Spleen (tissue), 11 donors: ENCODE measurements around the gene ARL4A. TPM values are rescaled to one million over a fixed set of nuclear protein-coding genes. Genes with fewer than 3 reads are reported as not detected.
"Not testable (repeated sequence)": the region's sequence is repeated elsewhere in the genome, so short reads cannot be mapped to it uniquely, and the experiment has no call there.

Experiments
- DNase-seq: peaks from one replicate; pipeline ENCODE4 v3.0.0-alpha.2; 2020
- H3K27ac ChIP-seq, 8 donors: fragments of 200-600 bp; sonication (generic) in 7 of 8; 1 replicate in 4 of 8; 2 replicates in 4 of 8; pipeline versions ENCODE4 v1.5.0 to v1.8.0; 2016 to 2021; ENCODE audit warnings: inconsistent platforms in 4 of 8, mild to moderate bottlenecking in 4 of 8, moderate library complexity in 1 of 8
- H3K27me3 ChIP-seq, 7 donors: fragments of 200-600 bp; sonication (generic) in 6 of 7; replicated peaks in 1 of 7; 1 replicate in 4 of 7; 2 replicates in 3 of 7; pipeline versions ENCODE4 v1.5.0 to v1.8.0; 2016 to 2021; ENCODE audit warnings: inconsistent platforms in 3 of 7, mild to moderate bottlenecking in 1 of 7
- H3K36me3 ChIP-seq, 6 donors: fragments of 200-600 bp; sonication (generic) in 5 of 6; 1 replicate in 4 of 6; 2 replicates in 2 of 6; pipeline versions ENCODE4 v1.5.0 to v1.8.0; 2016 to 2021; ENCODE audit warnings: inconsistent platforms in 2 of 6
- H3K4me1 ChIP-seq, 6 donors: fragments of 200-600 bp; sonication (generic) in 5 of 6; 1 replicate in 3 of 6; 2 replicates in 3 of 6; pipeline versions ENCODE4 v1.5.0 to v1.8.0; 2016 to 2021; ENCODE audit warnings: inconsistent platforms in 3 of 6
- H3K4me3 ChIP-seq, 8 donors: fragments of 200-600 bp; sonication (generic) in 7 of 8; 1 replicate in 4 of 8; 2 replicates in 4 of 8; pipeline versions ENCODE4 v1.5.0 to v1.8.0; 2016 to 2021; ENCODE audit warnings: inconsistent platforms in 4 of 8, mild to moderate bottlenecking in 4 of 8, moderate library complexity in 2 of 8
- H3K9me3 ChIP-seq, 8 donors: fragments of 200-600 bp; sonication (generic) in 7 of 8; 1 replicate in 4 of 8; 2 replicates in 4 of 8; pipeline versions ENCODE4 v1.5.0 to v1.8.0; 2016 to 2021; ENCODE audit warnings: inconsistent platforms in 4 of 8
- POLR2A ChIP-seq, 3 donors: fragments of 450-650 bp; IDR thresholded peaks; one replicate each; pipeline ENCODE4 v1.5.1; 2017; ENCODE audit warnings: antibody characterized with exemption in 3 of 3, mild to moderate bottlenecking in 1 of 3
- POLR2AphosphoS5 ChIP-seq, 3 donors: sonication (generic); formaldehyde crosslinking; IDR thresholded peaks; one replicate each; pipeline ENCODE4 v1.5.1; 2017; ENCODE audit warnings: antibody characterized with exemption in 3 of 3
- WGBS, 5 donors: extraction: QIAGEN DNeasy Blood & Tissue Kit in 3 of 5; methylation state at CpG; one replicate each; pipeline versions ENCODE4 v1.1.5 to v1.1.7; 2013 to 2018; 5-methylcytosine and 5-hydroxymethylcytosine counted together
- intact Hi-C: fragments of 100-400 bp; cut with DNase I; formaldehyde crosslinking; loops from one replicate; pipeline ENCODE4 v1.15.0; 2023; ENCODE audit warnings: low total_unique reads
- polyA plus RNA-seq, 3 donors: library from polyadenylated mRNA; stranded (reverse); fragments of 200-250 nt; gene quantifications; one replicate each; pipeline ENCODE4 v1.2.1, GENCODE V29; 2013
- total RNA-seq, 7 donors: library from RNA; depleted of rRNA in 3 of 7; stranded (reverse); fragments of >200 nt in 3 of 7; fragmentation: NEBNext Ultra II Directional in 4 of 7; extraction: Animal tissue kit (Norgen Biotek cat#: 25700) in 4 of 7; gene quantifications; one replicate each; pipeline versions ENCODE4 v1.1.0 to v1.2.1, GENCODE V29; 2016 to 2021
- TF ChIP-seq, protein P1 (sequence below), 11 experiments: fragments of 200-600 bp in 7 of 11; fragments of 450-650 bp in 4 of 11; sonication (generic) in 4 of 11; IDR thresholded peaks in 8 of 11; conservative IDR thresholded peaks in 3 of 11; 1 replicate in 7 of 11; 2 replicates in 4 of 11; pipeline versions ENCODE4 v1.4.0 to v1.8.0; 2016 to 2021; ENCODE audit warnings: antibody characterized with exemption in 11 of 11, inconsistent platforms in 4 of 11, mild to moderate bottlenecking in 1 of 11
- donor health status: healthy with polysubstance abuse.
- donor health status: DM: no; HTN: no; CAD: no; lungs with moderate emphysema.
- donor health status: DM: no; HTN: no; CAD: no.
- donor health status: Bipolar disorder and iron deficiency.
- donor health status: healthy.
- donor health status: DM: no; HTN: no; CAD: no.
- donor health status: DM: yes; HTN: yes; CAD: no.

The ARL4A gene
- total and polyA plus RNA-seq, 10 donors = 12.9 to 40.9 (median 27.1) TPM

DNA sequence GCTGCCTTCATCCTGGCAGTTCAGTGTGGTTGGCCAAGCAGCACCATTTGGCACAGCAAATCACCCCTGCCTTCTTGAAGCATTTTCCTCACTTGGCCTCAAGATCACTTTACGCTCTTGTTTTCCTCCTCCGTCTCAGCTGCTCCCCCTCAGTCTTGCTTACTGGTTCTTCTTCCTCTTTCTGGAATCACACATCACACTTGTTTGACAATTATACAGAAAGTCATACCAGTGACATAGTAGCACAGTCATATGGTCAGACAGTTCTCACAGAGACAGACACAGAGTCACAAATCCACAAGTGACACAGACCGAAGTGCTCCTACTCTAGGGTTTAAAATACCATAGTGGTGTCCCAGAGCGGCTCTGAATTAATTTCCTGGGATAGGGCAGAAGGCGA lies 43.8 kb upstream of the ARL4A start:
- Histone ChIP-seq H3K27me3 (no peaks in the 10 kb centered on the region), H3K9me3 (no peaks in the 10 kb centered on the region), H3K27ac (no peak overlapping the region), H3K36me3 (no peaks in the 10 kb centered on the region), H3K4me1 (peaks cover 5 to 16% (median 8%) of the 10 kb centered on the region in 6 donors), H3K4me3 (no peak overlapping the region)
- intact Hi-C loops = no loop called here
- WGBS, 5 donors = 68 to 78% (median 74%) methylated on average over 5 of the region's 5 CpGs
- TF ChIP-seq POLR2AphosphoS5 (IDR thresholded peaks at IDR 0.05) (no peak), POLR2A (IDR thresholded peaks at IDR 0.05) (no peak)
- TF ChIP-seq, protein P1, sequence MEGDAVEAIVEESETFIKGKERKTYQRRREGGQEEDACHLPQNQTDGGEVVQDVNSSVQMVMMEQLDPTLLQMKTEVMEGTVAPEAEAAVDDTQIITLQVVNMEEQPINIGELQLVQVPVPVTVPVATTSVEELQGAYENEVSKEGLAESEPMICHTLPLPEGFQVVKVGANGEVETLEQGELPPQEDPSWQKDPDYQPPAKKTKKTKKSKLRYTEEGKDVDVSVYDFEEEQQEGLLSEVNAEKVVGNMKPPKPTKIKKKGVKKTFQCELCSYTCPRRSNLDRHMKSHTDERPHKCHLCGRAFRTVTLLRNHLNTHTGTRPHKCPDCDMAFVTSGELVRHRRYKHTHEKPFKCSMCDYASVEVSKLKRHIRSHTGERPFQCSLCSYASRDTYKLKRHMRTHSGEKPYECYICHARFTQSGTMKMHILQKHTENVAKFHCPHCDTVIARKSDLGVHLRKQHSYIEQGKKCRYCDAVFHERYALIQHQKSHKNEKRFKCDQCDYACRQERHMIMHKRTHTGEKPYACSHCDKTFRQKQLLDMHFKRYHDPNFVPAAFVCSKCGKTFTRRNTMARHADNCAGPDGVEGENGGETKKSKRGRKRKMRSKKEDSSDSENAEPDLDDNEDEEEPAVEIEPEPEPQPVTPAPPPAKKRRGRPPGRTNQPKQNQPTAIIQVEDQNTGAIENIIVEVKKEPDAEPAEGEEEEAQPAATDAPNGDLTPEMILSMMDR (IDR thresholded peaks at IDR 0.05 in 8 of 11, conservative IDR thresholded peaks at IDR 0.05 in 3 of 11) = no peak
- DNase-seq = no peak

DNA sequence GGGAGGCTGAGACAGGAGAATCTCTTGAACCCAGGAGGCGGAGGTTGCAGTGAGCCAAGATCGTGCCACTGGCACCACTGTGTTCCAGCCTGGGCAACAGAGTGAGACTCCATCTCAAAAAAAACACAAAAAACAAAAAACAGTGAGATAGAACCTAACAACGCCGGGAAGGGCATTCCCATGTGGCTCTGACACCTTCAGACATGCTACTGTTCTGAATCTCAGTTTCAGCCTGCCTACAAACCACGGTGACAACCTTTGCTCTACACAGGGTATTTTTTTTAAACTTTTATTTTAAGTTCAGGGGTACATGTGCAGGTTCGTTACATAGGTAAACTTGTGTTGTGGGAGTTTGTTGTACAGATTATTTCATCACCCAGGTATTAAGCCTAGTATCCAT lies 42.2 kb upstream of the ARL4A start:
- DNase-seq, H3K27me3 ChIP-seq, H3K36me3 ChIP-seq, H3K4me1 ChIP-seq, H3K27ac ChIP-seq, H3K4me3 ChIP-seq, intact Hi-C loops, H3K9me3 ChIP-seq: not testable (repeated sequence)
- 69 to 80% (median 70%) methylated on average over 6 of the region's 6 CpGs for WGBS, 5 donors

DNA sequence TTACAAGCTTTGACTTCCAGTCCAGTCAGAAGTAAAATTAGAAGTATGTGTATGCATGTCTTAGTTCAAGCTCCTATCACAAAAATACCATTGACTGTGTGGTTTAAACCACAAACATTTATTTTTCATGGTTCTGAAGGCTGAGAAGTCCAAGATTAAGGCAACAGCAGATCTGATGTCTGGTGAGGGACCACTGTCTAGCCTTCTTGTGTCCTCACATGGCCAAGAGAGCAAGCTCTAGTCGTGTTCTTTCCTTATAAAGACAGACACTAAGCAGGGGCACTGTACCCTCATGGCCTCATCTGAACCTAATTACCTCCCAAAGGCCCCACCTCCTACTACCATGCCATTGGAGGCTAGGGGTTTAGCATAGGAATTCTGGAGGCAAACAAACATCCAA lies 41.3 kb upstream of the ARL4A start:
- Histone ChIP-seq H3K36me3 (no peaks in the 10 kb centered on the region), H3K27me3 (no peaks in the 10 kb centered on the region), H3K27ac (no peak overlapping the region), H3K4me1 (peaks cover 0 to 8% (median 0%) of the 10 kb centered on the region in 6 donors), H3K4me3 (no peak overlapping the region), H3K9me3 (no peaks in the 10 kb centered on the region)
- intact Hi-C loops = no loop called here
- TF ChIP-seq POLR2A (IDR thresholded peaks at IDR 0.05) (no peak), POLR2AphosphoS5 (IDR thresholded peaks at IDR 0.05) (no peak)
- TF ChIP-seq, protein P1 (IDR thresholded peaks at IDR 0.05 in 8 of 11, conservative IDR thresholded peaks at IDR 0.05 in 3 of 11) = no peak
- DNase-seq = no peak
- WGBS, 5 donors = 57 to 82% (median 73%) methylated on average over 1 of the region's 1 CpG

DNA sequence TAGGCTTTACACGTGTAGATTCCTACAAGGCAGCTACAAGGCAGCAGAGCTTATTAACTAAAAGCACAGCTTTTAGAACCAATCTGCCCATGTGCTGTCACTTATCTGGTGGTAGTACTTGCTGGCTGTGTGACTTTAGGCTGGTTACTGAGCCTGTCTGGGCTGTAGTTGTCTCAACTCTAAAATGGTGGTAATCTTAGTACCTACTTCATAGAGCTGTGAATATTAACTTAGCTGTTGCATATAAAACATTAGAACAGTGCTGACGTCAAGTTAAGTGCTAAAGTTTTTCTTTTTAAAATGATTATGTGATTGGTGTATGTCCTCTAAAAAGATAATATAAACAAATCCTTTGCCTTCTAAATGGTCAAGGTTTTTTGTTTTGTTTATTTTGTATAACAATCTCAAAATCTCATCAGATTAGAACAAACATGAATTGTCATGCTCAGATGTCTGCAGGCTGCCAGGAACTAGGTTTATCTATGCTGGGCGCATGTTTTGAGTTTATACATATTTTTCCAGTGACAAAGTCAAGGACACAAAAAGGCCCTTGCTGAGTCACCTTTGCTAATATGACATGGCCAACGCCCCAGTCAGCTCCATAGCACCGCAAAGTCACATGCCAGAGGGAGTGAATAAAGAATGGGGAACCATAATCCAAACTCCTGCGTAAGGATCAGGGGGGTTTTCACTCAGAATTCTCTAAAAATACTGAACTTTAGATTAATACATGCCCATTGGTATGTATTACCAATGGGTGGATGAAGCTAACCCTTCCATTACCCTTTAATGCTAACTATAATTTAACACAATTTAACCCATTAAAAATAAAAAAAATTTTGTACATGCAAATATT lies 39.8 kb upstream of the ARL4A start:
- Histone ChIP-seq H3K36me3 (no peaks in the 10 kb centered on the region), H3K4me3 (no peak overlapping the region), H3K4me1 (peaks cover 0 to 8% (median 0%) of the 10 kb centered on the region in 6 donors), H3K27ac (no peak overlapping the region), H3K27me3 (no peaks in the 10 kb centered on the region), H3K9me3 (no peaks in the 10 kb centered on the region)
- TF ChIP-seq POLR2AphosphoS5 (IDR thresholded peaks at IDR 0.05) (no peak), POLR2A (IDR thresholded peaks at IDR 0.05) (no peak)
- TF ChIP-seq, protein P1 (IDR thresholded peaks at IDR 0.05 in 8 of 11, conservative IDR thresholded peaks at IDR 0.05 in 3 of 11) = no peak
- intact Hi-C loops = no loop called here
- WGBS, 5 donors = 64 to 87% (median 81%) methylated on average over 6 of the region's 6 CpGs
- no peak for DNase-seq
